HG03135 (cell line): ENCODE measurements around the gene CCL15.

Experiments
- ATAC-seq: cut with Tn5 transposase; IDR thresholded peaks from one replicate; pipeline ENCODE4 v1.9.1; 2021; ENCODE audit warnings: mild to moderate bottlenecking, moderate library complexity; ENCODE audit not compliant: unreplicated experiment

The CCL15 gene

DNA sequence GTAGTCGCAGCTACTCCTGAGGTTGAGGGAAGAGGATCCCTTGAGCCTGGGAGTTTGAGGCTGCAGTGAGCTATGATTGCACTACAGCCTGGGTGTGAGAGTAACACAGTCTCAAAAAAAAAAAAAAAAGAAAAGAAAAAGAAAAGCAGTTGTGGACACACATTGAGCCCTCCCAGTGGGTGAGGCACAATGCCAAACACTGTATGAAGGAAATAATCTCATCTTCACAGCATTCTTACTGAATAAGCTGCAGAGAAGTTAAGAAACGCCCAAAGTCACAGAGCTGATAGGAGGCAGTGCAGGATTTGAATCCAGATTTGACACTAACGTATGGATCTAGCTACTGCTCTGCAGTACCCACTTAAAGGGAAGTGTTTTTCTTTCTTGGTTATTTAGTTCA, 52.0 kb downstream of the CCL15 start:
- ATAC-seq, result no peak

DNA sequence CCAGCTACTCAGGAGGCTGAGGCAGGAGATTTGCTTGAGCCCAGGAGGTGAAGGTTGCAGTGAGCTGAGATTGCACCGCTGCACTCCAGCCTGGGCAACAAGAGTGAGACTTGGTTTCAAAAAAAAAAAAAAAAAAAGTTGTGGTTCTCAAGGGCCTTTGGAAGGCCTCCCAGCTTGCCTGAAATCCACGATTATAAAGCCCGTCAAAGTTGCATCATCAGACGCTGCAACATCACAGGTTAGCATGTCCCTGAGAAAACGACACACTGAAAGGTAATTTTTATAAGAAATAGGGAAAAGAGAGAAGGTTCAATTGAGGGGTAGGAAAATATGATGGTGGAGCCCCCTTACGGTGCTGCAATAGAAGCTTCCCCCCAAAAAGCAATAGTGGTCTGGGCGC, 53.3 kb downstream of the CCL15 start:
- no peak for ATAC-seq
